GM21529 (cell line): Measurements from ENCODE around the gene CHAF1A.

Source experiments
- ATAC-seq: cut with Tn5 transposase; IDR thresholded peaks from one replicate; pipeline ENCODE4 v1.9.1; 2021; ENCODE audit not compliant: unreplicated experiment

CHAF1A gene

DNA sequence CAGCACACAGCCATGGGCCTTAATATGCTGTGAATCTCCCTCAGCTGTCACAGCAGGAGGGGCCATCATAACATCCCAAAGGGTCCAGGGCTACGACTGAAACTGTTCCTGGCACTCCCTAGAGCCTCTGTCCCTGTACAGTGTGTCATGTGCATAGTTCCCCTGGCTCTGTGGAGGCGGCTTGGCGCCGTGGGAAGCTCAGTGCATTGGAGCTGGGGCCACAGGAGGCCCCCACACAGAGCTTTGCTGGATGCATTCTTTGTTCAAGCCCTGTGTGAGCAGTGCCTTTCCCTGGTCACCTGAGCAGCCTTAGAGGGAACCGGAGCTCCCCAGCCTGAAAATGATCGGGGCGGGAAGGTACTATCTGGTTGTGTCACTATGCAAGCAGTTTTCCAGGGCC lies 33.8 kb downstream of the CHAF1A start:
- ATAC-seq: no peak

DNA sequence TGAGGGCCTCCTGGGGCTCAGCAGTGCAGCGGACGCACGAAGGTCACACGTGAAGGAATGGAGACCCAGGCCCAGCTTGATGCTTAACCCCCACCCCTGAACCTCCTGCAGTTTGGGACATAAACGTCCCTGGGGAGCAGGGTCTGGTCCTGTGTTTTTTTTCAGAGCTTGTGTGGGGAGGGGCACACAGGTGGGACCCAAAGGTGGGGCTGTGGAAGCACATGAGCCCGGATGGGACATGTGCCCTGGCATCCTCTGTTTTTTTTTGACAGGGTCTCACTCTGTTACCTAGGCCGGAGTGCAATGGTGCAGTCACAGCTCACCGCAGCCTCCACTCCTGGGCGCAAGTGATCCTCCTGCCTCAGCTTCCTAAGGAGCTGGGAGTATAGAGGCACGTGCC lies 34.7 kb downstream of the CHAF1A start:
- no peak for ATAC-seq

DNA sequence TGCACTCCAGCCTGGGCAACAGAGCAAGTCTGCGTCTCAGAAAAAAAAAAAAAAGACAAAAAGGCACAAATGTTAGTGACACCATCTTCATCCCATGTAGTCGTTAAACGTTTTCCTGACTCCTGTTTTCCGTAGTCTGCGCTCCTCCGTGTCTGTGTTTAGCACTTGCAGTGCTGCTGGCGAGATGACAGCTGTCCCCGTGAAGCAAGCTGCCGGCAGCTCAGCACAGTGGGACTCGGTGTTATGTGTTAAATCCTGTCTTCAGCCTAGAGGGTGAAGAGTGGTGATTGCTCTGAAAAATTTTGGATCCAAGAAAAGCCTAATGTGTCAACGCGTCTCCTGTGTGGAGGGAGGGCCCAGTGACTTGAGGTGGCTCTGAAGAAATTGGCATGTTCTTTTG lies 36.8 kb downstream of the CHAF1A start:
- no peak for ATAC-seq

DNA sequence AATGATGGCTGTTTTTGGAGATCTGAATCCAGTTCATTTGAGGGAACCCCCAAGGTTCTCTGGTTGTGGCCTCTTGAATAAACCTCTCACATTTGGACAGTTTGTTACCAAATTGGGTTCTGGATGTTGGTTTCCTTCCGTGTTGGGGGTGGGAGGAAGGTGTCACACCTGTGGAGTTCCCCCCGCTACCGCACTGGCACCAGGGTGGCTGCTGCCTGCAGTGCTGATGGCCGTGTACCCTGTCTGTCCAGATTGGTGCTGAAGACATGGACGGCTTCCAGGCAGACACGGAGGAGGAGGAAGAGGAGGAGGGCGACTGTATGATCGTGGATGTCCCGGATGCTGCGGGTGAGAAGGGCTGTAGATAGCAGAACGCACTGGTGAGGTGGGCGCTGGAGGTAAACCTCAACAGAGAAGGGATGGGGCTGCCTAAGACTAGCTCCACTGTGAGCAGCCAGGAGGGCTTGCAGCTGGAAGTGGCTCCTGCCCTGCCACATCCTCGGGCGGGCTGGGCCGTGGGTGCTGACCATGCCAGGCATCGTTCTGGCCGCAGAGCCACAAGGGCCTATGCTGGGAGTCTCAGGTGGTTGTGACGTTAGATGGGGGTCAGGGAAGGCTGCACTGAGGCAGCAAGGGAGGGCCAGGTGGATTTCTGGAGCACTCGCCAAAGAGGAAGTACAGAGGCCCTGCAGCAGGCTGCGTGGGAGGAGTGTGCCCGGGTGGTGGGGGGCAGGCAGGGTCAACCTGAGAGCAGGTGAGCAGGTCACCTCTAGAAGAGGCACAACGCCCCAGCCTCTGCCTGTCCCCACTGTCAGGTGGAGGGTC lies 39.8 kb downstream of the CHAF1A start:
- ATAC-seq: no peak

DNA sequence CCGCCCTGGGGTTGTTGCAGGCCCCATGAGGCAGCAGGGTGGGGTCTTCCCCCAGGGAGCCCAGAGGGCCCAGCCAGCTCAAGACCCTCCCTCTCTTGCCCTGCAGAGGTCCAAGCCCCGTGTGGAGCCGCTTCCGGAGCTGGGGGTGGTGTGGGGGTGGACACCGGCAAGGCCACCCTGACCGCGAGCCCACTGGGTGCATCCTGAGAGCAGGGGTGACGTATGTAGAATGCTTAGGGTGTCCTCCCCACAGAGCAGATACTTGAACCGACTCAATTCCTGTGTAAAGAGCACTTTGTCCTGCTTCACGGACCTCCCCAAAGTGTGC lies 40.3 kb downstream of the CHAF1A start:
- no peak for ATAC-seq

DNA sequence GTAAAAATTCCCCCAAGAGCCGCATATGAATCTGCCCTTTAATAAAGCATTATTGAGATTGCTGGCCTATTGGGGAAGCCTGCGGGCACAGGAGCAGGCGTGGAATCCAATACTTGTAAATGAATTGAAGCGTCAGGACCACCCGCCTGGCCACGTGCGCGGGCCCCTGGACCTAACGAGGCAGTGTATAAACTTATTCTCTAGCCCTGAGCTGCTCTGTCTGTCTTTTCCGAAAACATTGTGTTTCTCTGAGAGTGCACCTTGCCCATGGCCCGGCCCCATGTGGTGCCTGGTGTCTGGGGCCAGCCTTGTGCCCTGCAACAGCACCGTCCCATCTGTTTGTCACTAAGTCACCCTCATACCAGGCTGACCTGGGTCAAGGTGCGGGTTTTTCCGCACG lies 40.7 kb downstream of the CHAF1A start:
- no peak for ATAC-seq

DNA sequence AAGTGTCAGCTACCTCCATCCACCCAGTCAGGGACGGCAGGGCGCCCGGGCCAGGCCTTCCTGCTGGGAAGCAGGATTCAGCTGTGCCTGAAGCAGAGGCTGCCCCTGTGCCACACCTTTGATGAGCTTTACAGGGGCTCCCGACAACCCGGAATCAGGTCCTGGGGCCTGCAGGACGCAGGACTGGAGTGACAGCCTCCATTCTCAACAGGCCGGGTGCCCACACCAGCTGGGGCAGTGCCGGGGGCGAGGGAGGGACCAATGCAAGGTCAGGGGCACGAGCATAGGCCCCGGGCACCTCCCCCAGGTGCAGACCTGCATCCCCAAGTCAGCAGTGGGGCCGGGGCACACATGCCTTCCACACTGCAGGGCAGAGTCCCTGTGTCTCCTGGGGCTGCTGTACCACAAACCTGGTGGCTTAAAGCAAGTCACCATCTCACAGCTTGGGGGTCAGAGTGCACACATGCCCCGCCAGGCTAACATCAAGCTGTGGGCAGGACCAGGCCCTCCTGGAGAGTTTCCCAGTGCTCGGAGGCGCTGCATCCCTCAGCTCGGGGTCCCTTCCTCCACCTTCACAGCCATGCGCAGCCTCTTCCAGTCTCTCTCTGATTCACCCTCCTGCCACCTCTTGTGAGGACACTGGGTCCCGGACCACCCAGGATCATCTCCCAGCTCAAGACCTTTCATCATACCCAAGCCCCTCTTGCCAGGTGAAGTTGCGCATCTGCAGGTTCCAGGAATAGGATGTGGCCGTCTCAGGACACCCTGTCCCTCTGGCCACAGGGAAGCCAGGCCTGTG lies 41.7 kb downstream of the CHAF1A start:
- ATAC-seq: no peak

DNA sequence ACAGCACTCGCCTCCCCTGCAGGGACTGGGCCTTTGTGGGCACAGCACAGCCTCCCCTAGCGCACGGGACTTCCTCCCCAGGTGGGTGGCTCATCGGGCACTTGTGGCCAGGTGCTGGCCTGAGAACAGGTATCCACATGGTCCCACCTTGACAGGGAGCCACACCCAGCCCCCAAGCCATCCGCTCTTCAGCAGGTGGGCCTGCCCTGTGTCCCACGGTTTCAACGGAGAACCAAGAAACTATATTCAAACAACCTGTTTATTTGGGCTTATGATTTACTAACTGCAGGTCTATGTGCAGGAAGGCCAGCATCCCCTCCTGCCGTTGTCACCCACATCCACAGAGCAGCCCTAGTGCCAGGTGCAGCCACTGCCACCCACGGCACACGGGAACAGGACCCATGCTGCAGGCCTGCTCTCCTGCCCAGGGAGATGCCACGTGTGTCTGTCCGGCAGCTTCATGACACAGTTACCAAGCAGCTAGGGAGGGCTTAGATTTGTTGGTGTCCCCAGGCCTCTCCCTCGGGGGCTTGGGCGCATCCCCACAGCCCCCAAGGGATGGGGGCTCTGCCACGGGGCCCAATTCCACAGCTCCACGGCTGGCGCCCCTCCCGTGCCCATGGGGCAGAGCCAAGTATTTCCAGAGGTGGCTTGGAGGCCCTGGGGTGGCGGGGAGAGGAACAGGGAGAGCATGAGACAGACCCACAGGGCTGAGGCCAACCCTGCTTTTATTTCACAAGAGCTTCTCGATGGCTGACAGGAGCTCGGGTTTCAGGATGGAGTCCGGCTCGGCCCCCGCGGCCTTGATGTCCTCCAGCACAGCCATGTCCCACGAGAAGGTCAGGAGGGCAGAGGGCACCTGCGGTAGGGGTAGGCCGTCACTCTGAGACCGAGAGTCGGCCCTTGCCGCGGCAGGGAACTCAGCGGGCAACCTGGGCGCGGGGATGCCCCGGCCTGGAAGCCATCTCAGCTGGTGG lies 42.6 kb downstream of the CHAF1A start:
- no peak for ATAC-seq

DNA sequence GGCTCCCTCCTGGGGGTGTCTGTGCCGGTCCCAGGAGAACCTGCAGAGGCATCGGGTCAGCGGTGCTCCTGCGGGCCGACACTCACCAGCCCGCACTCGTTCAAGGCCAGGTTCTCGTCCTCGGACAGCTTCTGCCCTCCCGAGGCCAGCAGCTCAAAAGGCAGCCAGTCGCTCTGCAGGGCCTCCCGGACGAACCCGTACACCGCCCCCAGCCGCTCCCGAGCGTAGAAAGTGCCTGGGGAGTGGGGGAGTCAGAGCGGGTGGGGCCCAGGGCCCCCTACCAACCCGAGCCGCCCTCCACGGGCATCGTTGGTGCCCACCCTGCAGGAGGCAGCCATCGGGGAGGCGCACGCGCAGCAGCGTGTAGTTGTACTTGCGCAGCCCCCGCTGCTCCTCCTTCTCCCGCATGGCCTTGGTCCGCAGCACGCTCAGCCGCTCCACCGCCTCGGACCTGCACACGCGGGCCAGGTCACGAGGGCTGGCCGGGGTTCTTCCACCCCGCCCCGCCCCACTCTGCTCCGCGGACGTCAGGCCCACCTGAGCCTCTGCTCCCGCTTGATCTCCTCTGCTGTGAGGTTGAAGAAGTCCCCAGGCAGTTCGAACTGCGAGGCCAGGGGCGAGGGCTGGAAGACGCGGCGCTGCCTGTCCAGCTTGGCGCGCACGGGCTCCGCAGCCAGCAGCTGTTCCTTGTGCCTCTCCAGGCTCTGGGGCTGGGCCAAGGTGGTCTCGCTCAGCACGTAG lies 43.7 kb downstream of the CHAF1A start:
- no peak for ATAC-seq

DNA sequence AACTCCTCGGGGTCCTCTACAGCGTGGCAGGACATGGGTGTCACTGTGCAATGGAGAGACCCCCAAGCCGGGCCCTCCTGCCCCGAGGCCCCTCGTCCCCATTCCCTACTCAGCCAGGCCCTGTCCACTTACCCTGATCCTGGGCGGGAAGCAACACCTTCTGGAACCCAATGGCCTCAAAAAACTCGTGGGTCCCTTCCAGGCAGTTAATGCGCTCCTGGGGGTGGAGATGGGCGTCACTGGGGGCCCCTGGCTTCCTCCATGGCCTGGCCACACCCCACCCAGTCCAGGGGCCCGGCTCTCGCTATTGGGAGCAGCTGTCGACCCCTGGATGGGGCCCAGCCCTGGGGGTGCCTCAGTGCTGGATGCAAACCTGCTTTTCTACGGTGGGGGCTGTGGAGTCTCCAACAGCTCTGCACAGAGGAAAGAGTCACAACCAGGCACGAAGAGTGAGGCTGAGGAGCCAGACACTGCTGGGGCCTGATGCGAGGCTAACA lies 44.3 kb downstream of the CHAF1A start:
- ATAC-seq: no peak

DNA sequence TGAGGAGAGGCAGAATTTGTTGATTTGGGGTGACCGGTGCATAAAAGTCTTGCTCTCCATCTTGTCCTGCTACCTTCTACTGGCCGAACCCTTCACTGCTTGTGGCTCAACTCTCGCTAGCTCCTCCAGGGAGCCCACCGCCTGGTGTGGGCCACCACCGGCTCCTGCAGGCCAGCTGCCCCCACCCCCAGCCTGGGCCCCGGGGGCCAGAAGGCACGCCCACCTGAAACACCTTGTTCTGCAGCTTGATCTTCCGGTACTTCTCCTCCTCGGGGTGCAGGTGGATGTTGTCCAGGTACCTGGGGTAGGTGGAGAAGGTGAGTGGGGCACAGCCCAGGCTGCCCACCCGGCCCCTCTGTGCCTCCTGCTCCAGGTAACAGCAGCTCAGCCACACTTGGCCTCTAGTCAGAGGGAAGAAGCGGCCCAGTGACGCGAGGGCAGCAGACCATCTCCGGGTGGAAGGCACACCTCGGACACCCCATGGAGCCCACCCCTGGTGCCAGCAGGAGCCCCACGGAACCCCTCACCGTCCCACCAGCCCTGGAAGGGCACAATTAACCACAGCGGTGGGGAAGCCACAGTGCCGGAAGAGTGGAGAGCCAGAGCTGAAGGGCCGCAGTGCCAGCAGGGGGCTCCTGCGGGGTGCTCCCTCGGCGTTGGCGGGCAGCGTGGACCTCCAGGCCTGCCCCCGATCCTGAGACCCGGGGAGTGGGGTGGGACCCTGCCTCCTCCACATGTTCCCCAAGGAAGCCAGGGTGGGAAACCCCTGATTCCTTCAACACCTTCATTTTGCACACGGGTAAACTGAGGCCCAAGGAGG lies 45.1 kb downstream of the CHAF1A start:
- ATAC-seq: no peak

DNA sequence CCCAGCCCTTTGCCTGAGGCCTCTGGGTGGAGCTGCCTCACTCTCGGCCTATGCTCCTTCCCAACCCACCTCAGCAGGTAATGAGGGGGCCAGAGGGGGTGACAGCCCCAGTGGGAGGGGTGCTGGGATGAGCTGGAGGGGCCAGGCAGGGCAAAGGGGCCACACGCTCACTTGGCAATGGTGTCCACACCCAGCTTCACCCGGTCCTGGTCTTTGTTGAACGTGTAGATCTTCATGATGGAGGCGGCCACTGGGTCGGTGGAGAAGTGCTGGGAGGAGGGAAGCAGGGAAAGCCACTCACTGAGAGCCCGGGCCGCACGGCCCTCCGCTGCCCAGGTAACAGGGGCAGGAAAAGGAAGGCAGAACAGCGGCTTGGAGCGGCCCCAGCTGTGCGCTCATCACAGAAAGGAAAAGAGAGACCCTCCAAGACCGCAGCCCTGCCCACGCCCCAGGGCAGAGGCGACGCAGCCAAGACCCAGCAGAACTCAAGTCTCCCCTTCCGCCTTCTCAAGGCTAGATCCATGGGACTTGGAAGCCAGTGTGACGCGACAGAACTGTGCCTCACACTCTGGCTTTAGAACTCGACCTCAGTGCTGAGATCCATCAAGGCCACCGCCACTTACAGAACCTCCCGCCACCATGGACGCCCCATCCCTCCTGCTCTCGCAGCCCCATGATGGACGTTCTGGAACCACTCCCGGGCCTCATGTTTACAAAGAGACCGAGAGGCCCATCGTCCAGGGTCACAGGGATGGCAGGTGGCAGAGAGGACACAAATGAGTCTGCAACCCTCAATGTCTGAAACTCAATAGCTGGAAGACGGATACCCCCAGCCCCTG lies 45.9 kb downstream of the CHAF1A start:
- no peak for ATAC-seq

DNA sequence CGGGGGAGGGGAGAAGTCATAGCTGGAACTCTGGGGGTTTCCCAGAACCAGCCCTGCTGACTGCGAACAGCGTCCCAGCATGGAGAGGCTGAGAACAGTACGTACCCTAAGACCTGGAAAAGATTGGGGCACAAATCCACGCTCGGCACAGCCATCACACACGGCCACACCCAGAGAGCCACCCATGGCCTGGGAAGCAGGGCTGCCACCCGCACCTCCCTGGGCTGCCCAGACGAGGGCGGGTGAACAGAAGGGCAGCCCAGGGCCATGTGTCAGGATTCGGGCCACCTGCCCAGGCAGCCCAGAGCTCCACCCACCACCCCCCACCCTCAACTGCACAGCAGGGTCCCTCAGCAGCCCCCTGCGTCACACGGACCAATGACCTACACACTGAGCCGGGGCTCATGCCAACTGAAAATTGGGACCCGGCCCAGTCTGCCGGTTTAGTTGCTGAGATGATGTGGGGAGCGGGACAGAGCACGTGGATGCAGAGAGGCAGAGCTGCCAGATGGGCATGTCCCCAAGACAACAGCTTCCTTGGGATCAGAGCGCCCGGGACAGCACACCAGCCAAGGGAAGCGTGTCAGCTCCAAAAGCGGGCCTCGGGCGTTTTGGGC lies 46.7 kb downstream of the CHAF1A start:
- ATAC-seq: no peak

DNA sequence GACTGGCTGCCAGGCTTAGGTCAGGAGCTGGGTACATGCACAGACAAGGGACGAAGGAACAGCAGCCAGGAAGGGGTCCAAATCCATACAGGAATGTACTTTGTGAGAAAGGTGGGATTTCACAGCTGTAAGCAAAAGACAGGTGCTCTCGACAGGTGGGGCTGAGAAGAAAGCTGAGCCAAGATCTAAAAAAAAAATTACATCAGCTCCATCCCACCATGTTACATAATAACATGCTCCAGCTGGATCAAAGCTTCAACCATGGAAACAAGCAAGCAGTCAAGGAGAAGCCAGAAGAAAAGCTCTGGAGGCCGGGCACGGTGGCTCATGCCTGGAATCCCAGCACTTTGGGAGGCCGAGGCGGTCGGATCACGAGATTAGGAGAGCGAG lies 47.2 kb downstream of the CHAF1A start:
- no peak for ATAC-seq

DNA sequence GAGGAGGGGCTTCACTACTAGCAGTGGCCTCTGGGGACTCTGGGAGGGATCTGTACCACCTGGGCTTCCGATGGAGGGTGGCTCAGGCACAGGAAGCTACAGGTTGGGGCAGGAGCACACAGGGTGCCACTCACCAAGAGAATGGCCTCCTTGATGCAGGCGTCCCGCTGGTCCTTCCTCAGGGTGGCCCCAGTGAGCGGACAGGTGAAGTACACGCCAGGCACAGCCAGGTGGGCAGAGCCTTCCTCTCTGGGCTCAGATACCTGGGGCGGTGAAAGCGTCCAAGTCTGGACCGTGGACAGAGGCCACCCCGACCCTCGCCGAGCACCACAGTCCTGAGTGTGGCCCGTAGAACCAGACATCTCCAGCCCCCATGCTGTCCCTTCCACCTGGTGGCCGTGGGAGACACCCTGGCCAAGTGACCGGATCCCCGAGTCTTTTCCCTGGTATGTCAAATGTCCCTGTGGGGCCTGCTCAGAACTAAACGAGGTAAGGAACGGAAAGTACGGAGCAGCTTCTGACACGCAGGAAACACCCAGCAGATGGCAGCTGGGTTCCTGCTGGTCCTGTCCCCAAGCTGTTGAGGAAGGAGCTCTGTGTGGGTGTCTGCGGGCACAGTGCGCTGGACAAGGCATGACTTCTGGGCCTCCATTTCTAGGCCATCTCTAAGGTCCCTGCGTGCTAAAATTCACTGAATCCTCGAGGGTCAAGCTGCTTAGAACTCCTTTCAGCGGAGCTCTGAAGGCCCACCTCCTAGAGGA lies 50.0 kb downstream of the CHAF1A start:
- ATAC-seq: no peak

DNA sequence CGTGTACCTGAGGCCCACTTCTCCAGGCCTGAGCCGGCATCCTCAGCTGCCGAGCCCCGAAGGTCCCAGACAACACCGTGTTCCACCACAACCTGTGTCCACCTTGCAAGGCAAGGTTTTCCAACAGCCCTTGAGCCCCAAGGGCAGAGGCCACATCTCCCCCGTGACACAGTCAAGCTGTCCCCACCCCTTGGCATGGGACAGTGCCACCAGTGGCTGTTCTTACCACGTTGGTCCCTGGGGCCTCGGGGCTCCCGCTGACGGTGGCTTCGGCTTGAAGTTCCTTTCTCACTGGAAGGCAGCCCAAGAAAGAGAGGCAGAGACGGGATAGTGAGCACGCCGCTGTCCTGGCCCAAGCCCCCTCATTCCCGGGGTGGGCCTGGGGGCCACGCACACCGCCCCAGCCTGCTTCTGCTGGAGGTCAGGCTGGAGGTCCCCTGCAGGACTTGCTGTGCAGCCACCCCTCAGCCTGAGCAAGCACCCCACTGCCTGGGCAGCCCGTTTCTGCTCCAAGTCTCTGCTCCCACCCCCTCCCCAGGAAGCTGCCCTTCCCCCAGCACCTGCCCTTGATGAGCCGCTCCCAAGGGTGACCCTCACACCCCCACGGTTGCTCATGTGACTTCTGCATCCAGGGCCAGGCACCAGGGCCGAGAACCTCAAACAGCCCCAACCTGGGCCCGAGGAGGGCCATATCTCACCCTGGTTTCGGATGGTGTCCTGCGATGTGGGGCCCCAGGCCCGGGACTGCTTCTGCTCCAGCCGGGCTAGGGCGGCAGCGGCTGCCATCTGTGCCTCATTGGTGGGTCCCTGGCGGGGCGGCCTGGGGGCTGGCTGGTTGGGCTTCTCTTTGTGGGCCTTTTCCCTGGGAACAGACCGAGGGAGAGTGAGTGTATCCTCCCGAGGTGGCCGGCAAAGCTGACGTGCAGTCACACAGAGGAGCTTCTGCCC lies 51.1 kb downstream of the CHAF1A start:
- no peak for ATAC-seq
